Neural progenitor cell (in vitro differentiated cells): ENCODE measurements around the gene MAT2A.

Experiments used
- EZH2 ChIP-seq: fragments of 200-600 bp; sonication (generic); IDR thresholded peaks from 2 replicates; pipeline ENCODE4 v1.6.1; 2017; ENCODE audit warnings: antibody characterized with exemption, mild to moderate bottlenecking, moderate library complexity
- TF ChIP-seq, protein P1 (sequence below): fragments of 200-600 bp; sonication (generic); IDR thresholded peaks from 2 replicates; pipeline ENCODE4 v1.5.1; 2017; ENCODE audit warnings: antibody characterized with exemption, mild to moderate bottlenecking

DNA sequence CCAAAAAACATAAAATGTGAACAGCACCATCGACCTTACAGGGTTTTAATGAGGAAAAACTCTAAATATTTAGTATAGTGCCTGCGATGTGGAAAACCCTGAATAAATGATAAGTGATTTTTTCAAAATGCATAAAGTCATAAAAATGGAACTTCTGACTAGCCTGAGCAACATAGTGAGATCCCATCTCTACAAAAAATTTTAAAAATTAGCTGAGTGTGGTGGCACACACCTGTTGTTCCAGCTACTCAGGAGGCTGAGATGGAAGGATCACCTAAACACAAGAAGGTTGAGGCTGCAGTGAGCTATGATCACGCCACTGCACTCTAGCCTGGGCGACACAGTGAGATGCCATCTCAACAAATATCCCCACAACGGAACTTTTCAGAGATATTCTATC, 18.2 kb downstream of the MAT2A start:
- TF ChIP-seq EZH2: no peak
- TF ChIP-seq, protein P1, sequence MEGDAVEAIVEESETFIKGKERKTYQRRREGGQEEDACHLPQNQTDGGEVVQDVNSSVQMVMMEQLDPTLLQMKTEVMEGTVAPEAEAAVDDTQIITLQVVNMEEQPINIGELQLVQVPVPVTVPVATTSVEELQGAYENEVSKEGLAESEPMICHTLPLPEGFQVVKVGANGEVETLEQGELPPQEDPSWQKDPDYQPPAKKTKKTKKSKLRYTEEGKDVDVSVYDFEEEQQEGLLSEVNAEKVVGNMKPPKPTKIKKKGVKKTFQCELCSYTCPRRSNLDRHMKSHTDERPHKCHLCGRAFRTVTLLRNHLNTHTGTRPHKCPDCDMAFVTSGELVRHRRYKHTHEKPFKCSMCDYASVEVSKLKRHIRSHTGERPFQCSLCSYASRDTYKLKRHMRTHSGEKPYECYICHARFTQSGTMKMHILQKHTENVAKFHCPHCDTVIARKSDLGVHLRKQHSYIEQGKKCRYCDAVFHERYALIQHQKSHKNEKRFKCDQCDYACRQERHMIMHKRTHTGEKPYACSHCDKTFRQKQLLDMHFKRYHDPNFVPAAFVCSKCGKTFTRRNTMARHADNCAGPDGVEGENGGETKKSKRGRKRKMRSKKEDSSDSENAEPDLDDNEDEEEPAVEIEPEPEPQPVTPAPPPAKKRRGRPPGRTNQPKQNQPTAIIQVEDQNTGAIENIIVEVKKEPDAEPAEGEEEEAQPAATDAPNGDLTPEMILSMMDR: no peak
